GM10266 (cell line): ENCODE results near the gene VPS33B.

ENCODE experiments used
- DNase-seq: peaks from one replicate; pipeline ENCODE4 v3.0.0; 2012; ENCODE audit errors: extremely low spot score
- CTCF ChIP-seq: IDR thresholded peaks from 2 replicates; pipeline ENCODE4 v1.5.1; 2012; ENCODE audit warnings: mild to moderate bottlenecking, low read depth; ENCODE audit not compliant: control insufficient read depth, insufficient read depth; ENCODE audit errors: missing control alignments

The VPS33B gene

GRCh38 chr15:90989040-90989768, 33.2 kb downstream of the VPS33B start:
- no peak for DNase-seq
- no peak for TF ChIP-seq CTCF

- no peak for DNase-seq
- no peak for TF ChIP-seq CTCF
Measured at GRCh38 chr15:90988296-90988695, 34.1 kb downstream of the VPS33B start.

GRCh38 chr15:90987561-90988141, 34.7 kb downstream of the VPS33B start:
- no peak for DNase-seq
- TF ChIP-seq CTCF = no peak

GRCh38 chr15:90986790-90987507, 35.4 kb downstream of the VPS33B start:
- TF ChIP-seq CTCF = no peak

GRCh38 chr15:90982135-90982534, 40.3 kb downstream of the VPS33B start:
- no peak for TF ChIP-seq CTCF
- no peak for DNase-seq

More at GRCh38 chr15:90986790-90987507, 35.4 kb downstream of the VPS33B start:
- DNase-seq = no peak

- TF ChIP-seq CTCF = no peak
- DNase-seq = no peak
Measured at GRCh38 chr15:90981681-90982080, 40.7 kb downstream of the VPS33B start.

GRCh38 chr15:90979582-90979981, 42.8 kb downstream of the VPS33B start:
- no peak for TF ChIP-seq CTCF
- DNase-seq = no peak
